SK-N-SH treated with all-trans-retinoic acid at 6 μM for 48 hours (cell line): ENCODE data around the gene PNPLA7.
"Not testable (repeated sequence)": the region's sequence is repeated elsewhere in the genome, so short reads cannot be mapped to it uniquely, and the experiment has no call there.

Experiments
- ATAC-seq: fragments of 200-7000 bp; cut with Tn5 transposase; 3 replicates; pipeline ENCODE4 v1.9.1; 2020; ENCODE audit warnings: mild to moderate bottlenecking, moderate library complexity
- BACH2 ChIP-seq: fragments of 250-450 bp; sonication (Bioruptor Pico); IDR thresholded peaks from 2 replicates; pipeline ENCODE4 v1.9.0; 2021; ENCODE audit warnings: mild to moderate bottlenecking, borderline replicate concordance
- CREB5 ChIP-seq: fragments of 250-450 bp; sonication (Bioruptor Pico); IDR thresholded peaks from 2 replicates; pipeline ENCODE4 v1.5.1; 2020; ENCODE audit warnings: low read depth, mild to moderate bottlenecking, moderate library complexity
- CSRNP3 ChIP-seq: fragments of 250-450 bp; sonication (Bioruptor Pico); IDR thresholded peaks from 2 replicates; pipeline ENCODE4 v1.5.1; 2021; ENCODE audit warnings: mild to moderate bottlenecking, moderate library complexity
- ESRRG ChIP-seq: fragments of 250-450 bp; sonication (Bioruptor Pico); IDR thresholded peaks from 2 replicates; pipeline ENCODE4 v1.6.1; 2021; ENCODE audit warnings: mild to moderate bottlenecking
- GLIS3 ChIP-seq: fragments of 250-450 bp; sonication (Bioruptor Pico); IDR thresholded peaks from 2 replicates; pipeline ENCODE4 v1.5.0; 2020; ENCODE audit warnings: mild to moderate bottlenecking, moderate library complexity
- ISL1 ChIP-seq: fragments of 250-450 bp; sonication (Bioruptor Pico); IDR thresholded peaks from 2 replicates; pipeline ENCODE4 v2.1.2; 2022; ENCODE audit warnings: mild to moderate bottlenecking, moderate library complexity
- OSR1 ChIP-seq: fragments of 250-450 bp; sonication (Bioruptor Pico); IDR thresholded peaks from 2 replicates; pipeline ENCODE4 v1.8.0; 2022; ENCODE audit warnings: moderate library complexity, mild to moderate bottlenecking, inconsistent platforms
- PATZ1 ChIP-seq: fragments of 250-450 bp; sonication (Bioruptor Pico); IDR thresholded peaks from 2 replicates; pipeline ENCODE4 v1.8.0; 2020; ENCODE audit warnings: mild to moderate bottlenecking, moderate library complexity, borderline replicate concordance
- POU6F1 ChIP-seq: fragments of 250-450 bp; sonication (Bioruptor Pico); IDR thresholded peaks from 2 replicates; pipeline ENCODE4 v1.8.0; 2021; ENCODE audit warnings: low read depth, mild to moderate bottlenecking, moderate library complexity, borderline replicate concordance
- PPARA ChIP-seq: fragments of 250-450 bp; sonication (Bioruptor Pico); IDR thresholded peaks from 2 replicates; pipeline ENCODE4 v1.5.0; 2020; ENCODE audit warnings: mild to moderate bottlenecking, borderline replicate concordance
- RARB ChIP-seq: fragments of 250-450 bp; sonication (Bioruptor Pico); IDR thresholded peaks from 2 replicates; pipeline ENCODE4 v1.8.0; 2021; ENCODE audit warnings: mild to moderate bottlenecking, moderate library complexity
- SNAI2 ChIP-seq: fragments of 250-450 bp; sonication (Bioruptor Pico); IDR thresholded peaks from 2 replicates; pipeline ENCODE4 v1.5.0; 2020; ENCODE audit warnings: mild to moderate bottlenecking, moderate library complexity
- TCF4 ChIP-seq: fragments of 250-450 bp; sonication (Bioruptor Pico); IDR thresholded peaks from 2 replicates; pipeline ENCODE4 v1.8.0; 2021; ENCODE audit warnings: mild to moderate bottlenecking, moderate library complexity, borderline replicate concordance
- TOX ChIP-seq: fragments of 250-450 bp; sonication (Bioruptor Pico); IDR thresholded peaks from 2 replicates; pipeline ENCODE4 v1.8.0; 2021; ENCODE audit warnings: mild to moderate bottlenecking, moderate library complexity, borderline replicate concordance
- TSHZ2 ChIP-seq: fragments of 250-450 bp; sonication (Bioruptor Pico); IDR thresholded peaks from 2 replicates; pipeline ENCODE4 v1.5.0; 2020; ENCODE audit warnings: mild to moderate bottlenecking, moderate library complexity
- ZC3H10 ChIP-seq: fragments of 250-450 bp; sonication (Bioruptor Pico); IDR thresholded peaks from 2 replicates; pipeline ENCODE4 v1.5.1; 2021; ENCODE audit warnings: mild to moderate bottlenecking, moderate library complexity
- ZFP30 ChIP-seq: fragments of 450-650 bp; formaldehyde crosslinking; IDR thresholded peaks from 2 replicates; pipeline ENCODE4 v1.5.0; 2022; ENCODE audit warnings: mild to moderate bottlenecking, moderate library complexity
- ZNF565 ChIP-seq: fragments of 450-650 bp; formaldehyde crosslinking; conservative IDR thresholded peaks from 2 replicates; pipeline ENCODE4 v1.5.0; 2020; ENCODE audit warnings: low read depth, mild to moderate bottlenecking, moderate library complexity
- ZNF70 ChIP-seq: fragments of 450-650 bp; formaldehyde crosslinking; IDR thresholded peaks from 2 replicates; pipeline ENCODE4 v1.5.0; 2020; ENCODE audit warnings: mild to moderate bottlenecking, moderate library complexity

Gene PNPLA7

GRCh38 chr9:137551264-137552021, 1.2 kb upstream of the PNPLA7 start, which contains the start of gene MRPL41:
Gene MRPL41 (plus strand): TSS chr9:137551879. CDS start chr9:137552082, 203 bp downstream.
- TF ChIP-seq POU6F1 (CRISPR knock-in tag): no peak
- no peak for TF ChIP-seq ZFP30 (CRISPR knock-in tag)
- TF ChIP-seq PATZ1 (CRISPR knock-in tag): no peak
- TF ChIP-seq TSHZ2 (CRISPR knock-in tag): no peak
- no peak for TF ChIP-seq TOX (CRISPR knock-in tag)
- no peak for TF ChIP-seq ESRRG
- peak; percentile 89 for ATAC-seq

GRCh38 chr9:137550958-137551263, 709 bp upstream of the PNPLA7 start:
- not testable (repeated sequence) for ATAC-seq

- TF ChIP-seq TSHZ2 (CRISPR knock-in tag) (no peak), PPARA (CRISPR knock-in tag) (no peak), TCF4 (CRISPR knock-in tag) (no peak), SNAI2 (CRISPR knock-in tag) (no peak), ZNF70 (no peak), CSRNP3 (CRISPR knock-in tag) (no peak), BACH2 (CRISPR knock-in tag) (no peak), ZFP30 (CRISPR knock-in tag) (no peak), ZC3H10 (no peak), ISL1 (no peak)
- ATAC-seq: no peak
Measured at GRCh38 chr9:137547687-137548543, 2.3 kb downstream of the PNPLA7 start.

- no peak for ATAC-seq
- TF ChIP-seq TOX (CRISPR knock-in tag) (no peak), ISL1 (no peak), ZNF565 (CRISPR knock-in tag) (no peak), ZC3H10 (no peak), TCF4 (CRISPR knock-in tag) (no peak), CREB5 (CRISPR knock-in tag) (no peak), GLIS3 (CRISPR knock-in tag) (no peak), OSR1 (CRISPR knock-in tag) (no peak), PPARA (CRISPR knock-in tag) (no peak), RARB (CRISPR knock-in tag) (no peak), CSRNP3 (CRISPR knock-in tag) (no peak)
Measured at GRCh38 chr9:137545123-137545522, 5.1 kb downstream of the PNPLA7 start.
